ENCODE measurements around the gene CELF2. TPM values are rescaled to one million over a fixed set of nuclear protein-coding genes. Genes with fewer than 3 reads are reported as not detected.

CELF2 gene
- total RNA-seq, 4 donors from 2014 or later: 30.0 to 56.6 (median 43.3) TPM

- Histone ChIP-seq H3K4me3 (no peak overlapping the region), H3K27ac (no peak overlapping the region), H3K4me1 (peaks cover 25 to 30% of the 10 kb centered on the region in 2 donors), H3K9me3 (no peaks in the 10 kb centered on the region), H3K36me3 (no peaks in the 10 kb centered on the region), H3K27me3 (no peaks in the 10 kb centered on the region)
- DNase-seq (no peak), ATAC-seq (no peak)
- TF ChIP-seq POLR2A (IDR thresholded peaks at IDR 0.05) (no peak), CTCF (IDR thresholded peaks at IDR 0.05 in 4 of 5, conservative IDR thresholded peaks at IDR 0.05 in 1 of 5) (no peak)
- in situ Hi-C loops (cut with MboI; ENCODE audit: low sequenced_read_pairs in 4 of 4): no loop called here
- intact Hi-C loops (cut with DNase I; ENCODE audit: low total_unique reads): no loop called here
Measured at GRCh38 chr10:11186374-11186773, 168.7 kb downstream of the CELF2 start.

- DNase-seq (no peak), ATAC-seq (no peak)
- H3K36me3 ChIP-seq: no peaks in the 10 kb centered on the region
- no peak overlapping the region for H3K4me3 ChIP-seq
- intact Hi-C loops (cut with DNase I; ENCODE audit: low total_unique reads): loop anchor here (5.0 kb wide), 1 partner anchor 42 kb away; no protein-coding TSS in a partner anchor
- no peak overlapping the region for H3K27ac ChIP-seq
- in situ Hi-C loops (cut with MboI; ENCODE audit: low sequenced_read_pairs in 4 of 4): no loop called here
- peaks cover 24 to 25% of the 10 kb centered on the region in 2 donors for H3K4me1 ChIP-seq
- no peaks in the 10 kb centered on the region for H3K9me3 ChIP-seq
- TF ChIP-seq POLR2A (IDR thresholded peaks at IDR 0.05) (no peak), CTCF (IDR thresholded peaks at IDR 0.05 in 4 of 5, conservative IDR thresholded peaks at IDR 0.05 in 1 of 5) (no peak)
- no peaks in the 10 kb centered on the region for H3K27me3 ChIP-seq
Measured at GRCh38 chr10:11189582-11190376, 172.1 kb downstream of the CELF2 start.

GRCh38 chr10:11191190-11191589 is 173.5 kb downstream of the CELF2 start:
- Histone ChIP-seq H3K4me3 (no peak overlapping the region), H3K9me3 (no peaks in the 10 kb centered on the region), H3K36me3 (no peaks in the 10 kb centered on the region), H3K27ac (no peak overlapping the region), H3K27me3 (no peaks in the 10 kb centered on the region), H3K4me1 (peaks cover 24 to 25% of the 10 kb centered on the region in 2 donors)
- DNase-seq (no peak), ATAC-seq (no peak)
- TF ChIP-seq CTCF (IDR thresholded peaks at IDR 0.05 in 4 of 5, conservative IDR thresholded peaks at IDR 0.05 in 1 of 5) (no peak), POLR2A (IDR thresholded peaks at IDR 0.05) (no peak)
- in situ Hi-C loops (cut with MboI; ENCODE audit: low sequenced_read_pairs in 4 of 4) (no loop called here), intact Hi-C loops (cut with DNase I; ENCODE audit: low total_unique reads) (loop anchor here (5.0 kb wide), 1 partner anchor 44 kb away; no protein-coding TSS in a partner anchor)

- ATAC-seq (no peak), DNase-seq (no peak)
- H3K36me3 ChIP-seq: no peaks in the 10 kb centered on the region
- in situ Hi-C loops (cut with MboI; ENCODE audit: low sequenced_read_pairs in 4 of 4): no loop called here
- H3K27ac ChIP-seq: peak overlapping the region in 2 of 4 donors; percentile 1 to 6
- H3K4me1 ChIP-seq: peaks cover 24 to 25% of the 10 kb centered on the region in 2 donors
- no peaks in the 10 kb centered on the region for H3K9me3 ChIP-seq
- no peak for TF ChIP-seq POLR2A (IDR thresholded peaks at IDR 0.05)
- no peak for TF ChIP-seq CTCF (IDR thresholded peaks at IDR 0.05 in 4 of 5, conservative IDR thresholded peaks at IDR 0.05 in 1 of 5)
- intact Hi-C loops (cut with DNase I; ENCODE audit: low total_unique reads): loop anchor here (5.0 kb wide), 1 partner anchor 44 kb away; no protein-coding TSS in a partner anchor
- H3K27me3 ChIP-seq: no peaks in the 10 kb centered on the region
- no peak overlapping the region for H3K4me3 ChIP-seq
Measured at GRCh38 chr10:11191678-11192077, 174.0 kb downstream of the CELF2 start.
